Measurements from ENCODE around the gene CHGA. TPM values are rescaled to one million over a fixed set of nuclear protein-coding genes. Genes with fewer than 3 reads are reported as not detected.

The CHGA gene
- total RNA-seq, 2 donors from 2014 or later = 69.5 to 80.1 TPM

- Histone ChIP-seq H3K4me1 (no peaks in the 10 kb centered on the region), H3K4me3 (no peak overlapping the region), H3K36me3 (replicated peaks in 1 of 2; ENCODE audit: insufficient read depth in 1 of 2, low read depth in 2 of 2) (peaks cover 0 to 1% of the 10 kb centered on the region in 2 donors), H3K27me3 (no peaks in the 10 kb centered on the region), H3K9me3 (no peaks in the 10 kb centered on the region), H3K27ac (no peak overlapping the region)
- ATAC-seq (no peak), DNase-seq (no peak)
- no peak for TF ChIP-seq POLR2A (IDR thresholded peaks at IDR 0.05)
- intact Hi-C loops (cut with DNase I) = no loop called here
- 84 to 94% methylated on average over 6 to 9 of the region's 11 CpGs for WGBS, 2 donors
Observed at GRCh38 chr14:92935446-92935845, 12.5 kb downstream of the CHGA start.

GRCh38 chr14:92936085-92936484, 13.1 kb downstream of the CHGA start:
- WGBS, 2 donors = 67 to 74% methylated on average over 6 to 11 of the region's 11 CpGs
- H3K9me3 ChIP-seq = no peaks in the 10 kb centered on the region
- intact Hi-C loops (cut with DNase I) = no loop called here
- no peak overlapping the region for H3K27ac ChIP-seq
- TF ChIP-seq CTCF (IDR thresholded peaks at IDR 0.05) (no peak), POLR2A (IDR thresholded peaks at IDR 0.05) (no peak)
- H3K36me3 ChIP-seq (replicated peaks in 1 of 2; ENCODE audit: insufficient read depth in 1 of 2, low read depth in 2 of 2) = peaks cover 0 to 1% of the 10 kb centered on the region in 2 donors
- H3K4me1 ChIP-seq = no peaks in the 10 kb centered on the region
- ATAC-seq (no peak), DNase-seq (no peak)
- H3K4me3 ChIP-seq = no peak overlapping the region
- H3K27me3 ChIP-seq = no peaks in the 10 kb centered on the region

GRCh38 chr14:92937051-92937937, 14.3 kb downstream of the CHGA start:
- DNase-seq = no peak
- Histone ChIP-seq H3K36me3 (replicated peaks in 1 of 2; ENCODE audit: insufficient read depth in 1 of 2, low read depth in 2 of 2) (peaks cover 0 to 1% of the 10 kb centered on the region in 2 donors), H3K27ac (no peak overlapping the region), H3K27me3 (no peaks in the 10 kb centered on the region), H3K4me1 (no peaks in the 10 kb centered on the region), H3K9me3 (no peaks in the 10 kb centered on the region), H3K4me3 (no peak overlapping the region)
- no peak for TF ChIP-seq CTCF (IDR thresholded peaks at IDR 0.05)
- TF ChIP-seq POLR2A (IDR thresholded peaks at IDR 0.05) = no peak
- intact Hi-C loops (cut with DNase I) = no loop called here
- ATAC-seq = no peak
- 86 to 92% methylated on average over 11 to 14 of the region's 16 CpGs for WGBS, 2 donors

GRCh38 chr14:92938235-92938875, 15.4 kb downstream of the CHGA start:
- Histone ChIP-seq H3K36me3 (replicated peaks in 1 of 2; ENCODE audit: insufficient read depth in 1 of 2, low read depth in 2 of 2) (peaks cover 0 to 1% of the 10 kb centered on the region in 2 donors), H3K27ac (peak overlapping the region in 1 of 4 donors; percentile 0), H3K4me3 (no peak overlapping the region), H3K27me3 (no peaks in the 10 kb centered on the region), H3K4me1 (no peaks in the 10 kb centered on the region), H3K9me3 (no peaks in the 10 kb centered on the region)
- intact Hi-C loops (cut with DNase I) = no loop called here
- ATAC-seq = peak; percentile 19
- WGBS, 2 donors = 66 to 72% methylated on average over 5 to 9 of the region's 9 CpGs
- TF ChIP-seq CTCF (IDR thresholded peaks at IDR 0.05) (no peak), POLR2A (IDR thresholded peaks at IDR 0.05) (no peak)
- peak in 1 of 4 donors; percentile 58 for DNase-seq

- 93 to 95% methylated on average over 26 to 27 of the region's 27 CpGs for WGBS, 2 donors
- intact Hi-C loops (cut with DNase I) = no loop called here
- H3K36me3 ChIP-seq (replicated peaks in 1 of 2; ENCODE audit: insufficient read depth in 1 of 2, low read depth in 2 of 2) = peaks cover 0 to 1% of the 10 kb centered on the region in 2 donors
Observed at GRCh38 chr14:92938890-92939671, 16.1 kb downstream of the CHGA start.

More at GRCh38 chr14:92938890-92939671, 16.1 kb downstream of the CHGA start:
- H3K4me3 ChIP-seq = no peak overlapping the region
- TF ChIP-seq CTCF (IDR thresholded peaks at IDR 0.05) (no peak), POLR2A (IDR thresholded peaks at IDR 0.05) (no peak)
- H3K9me3 ChIP-seq = no peaks in the 10 kb centered on the region
- DNase-seq (no peak), ATAC-seq (no peak)
- peak overlapping the region in 1 of 4 donors; percentile 0 for H3K27ac ChIP-seq
- H3K27me3 ChIP-seq = no peaks in the 10 kb centered on the region
- no peaks in the 10 kb centered on the region for H3K4me1 ChIP-seq
